Parathyroid adenoma (tissue), 2 donors: ENCODE results near the gene MAD1L1.

Experiments used
- H2AFZ ChIP-seq: fragments of 300-600 bp; sonication (generic); one replicate; pipeline ENCODE4 v1.7.0; 2017; ENCODE audit warnings: antibody characterized with exemption, mild to moderate bottlenecking
- H3K27ac ChIP-seq: fragments of 300-600 bp; sonication (generic); one replicate; pipeline ENCODE4 v1.7.0; 2017
- H3K27me3 ChIP-seq: fragments of 300-600 bp; sonication (generic); one replicate; pipeline ENCODE4 v1.7.0; 2017; ENCODE audit warnings: low read length; ENCODE audit not compliant: control insufficient read depth, insufficient read depth
- H3K36me3 ChIP-seq: fragments of 300-600 bp; sonication (generic); one replicate; pipeline ENCODE4 v1.7.0; 2017; ENCODE audit warnings: low read length; ENCODE audit not compliant: control insufficient read depth, insufficient read depth
- H3K4me1 ChIP-seq: fragments of 300-600 bp; sonication (generic); one replicate; pipeline ENCODE4 v1.7.0; 2017; ENCODE audit warnings: control low read depth
- H3K4me2 ChIP-seq: fragments of 300-600 bp; sonication (generic); one replicate; pipeline ENCODE4 v1.7.0; 2017; ENCODE audit warnings: low read length
- H3K4me3 ChIP-seq: fragments of 300-600 bp; sonication (generic); one replicate; pipeline ENCODE4 v1.7.0; 2017; ENCODE audit warnings: low read depth, low read length
- H3K79me2 ChIP-seq: fragments of 300-600 bp; sonication (generic); one replicate; pipeline ENCODE4 v1.7.0; 2017; ENCODE audit warnings: control low read depth
- H3K9ac ChIP-seq: fragments of 300-600 bp; sonication (generic); one replicate; pipeline ENCODE4 v1.7.0; 2017; ENCODE audit warnings: mild to moderate bottlenecking
- H3K9me3 ChIP-seq: fragments of 300-600 bp; sonication (generic); one replicate; pipeline ENCODE4 v1.7.0; 2017; ENCODE audit warnings: low read length; ENCODE audit not compliant: control insufficient read depth
- TF ChIP-seq, protein P1 (sequence below): fragments of 300-600 bp; sonication (generic); IDR thresholded peaks from one replicate; pipeline ENCODE4 v1.7.0; 2017; ENCODE audit warnings: antibody characterized with exemption, mild to moderate bottlenecking
- donor health status: primary hyperparathyroidism.

The MAD1L1 gene

DNA sequence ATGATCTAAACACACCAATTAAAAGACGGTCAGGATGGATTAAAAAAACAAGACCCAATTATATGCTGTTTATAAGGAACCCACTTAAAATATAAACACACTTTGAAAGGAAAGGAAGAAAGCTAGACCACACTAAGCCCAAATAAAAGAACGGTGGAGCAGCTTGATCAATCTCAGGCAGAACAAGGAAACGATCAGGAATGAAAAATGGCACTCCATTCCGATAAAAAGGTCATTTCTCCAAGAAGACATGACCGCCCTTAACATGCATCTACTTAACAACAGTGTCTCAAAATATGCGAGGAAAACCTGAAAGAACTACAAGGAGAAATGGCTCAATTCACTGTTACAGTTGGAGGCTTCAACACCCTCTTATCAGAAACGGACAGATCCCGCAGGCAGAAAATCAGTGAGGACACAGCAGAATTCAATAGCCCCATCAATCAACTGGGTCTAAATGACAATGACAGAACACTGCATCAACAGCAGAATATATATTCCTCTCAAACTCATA is 210.0 kb downstream of the MAD1L1 start:
- H3K9ac ChIP-seq = no peak overlapping the region
- H2AFZ ChIP-seq = no peak overlapping the region
- no peak overlapping the region for H3K4me3 ChIP-seq
- no peaks in the 10 kb centered on the region for H3K36me3 ChIP-seq
- no peaks in the 10 kb centered on the region for H3K4me1 ChIP-seq
- H3K27me3 ChIP-seq = no peaks in the 10 kb centered on the region
- H3K4me2 ChIP-seq = no peak overlapping the region
- H3K79me2 ChIP-seq = peaks cover 2% of the 10 kb centered on the region
- TF ChIP-seq, protein P1, sequence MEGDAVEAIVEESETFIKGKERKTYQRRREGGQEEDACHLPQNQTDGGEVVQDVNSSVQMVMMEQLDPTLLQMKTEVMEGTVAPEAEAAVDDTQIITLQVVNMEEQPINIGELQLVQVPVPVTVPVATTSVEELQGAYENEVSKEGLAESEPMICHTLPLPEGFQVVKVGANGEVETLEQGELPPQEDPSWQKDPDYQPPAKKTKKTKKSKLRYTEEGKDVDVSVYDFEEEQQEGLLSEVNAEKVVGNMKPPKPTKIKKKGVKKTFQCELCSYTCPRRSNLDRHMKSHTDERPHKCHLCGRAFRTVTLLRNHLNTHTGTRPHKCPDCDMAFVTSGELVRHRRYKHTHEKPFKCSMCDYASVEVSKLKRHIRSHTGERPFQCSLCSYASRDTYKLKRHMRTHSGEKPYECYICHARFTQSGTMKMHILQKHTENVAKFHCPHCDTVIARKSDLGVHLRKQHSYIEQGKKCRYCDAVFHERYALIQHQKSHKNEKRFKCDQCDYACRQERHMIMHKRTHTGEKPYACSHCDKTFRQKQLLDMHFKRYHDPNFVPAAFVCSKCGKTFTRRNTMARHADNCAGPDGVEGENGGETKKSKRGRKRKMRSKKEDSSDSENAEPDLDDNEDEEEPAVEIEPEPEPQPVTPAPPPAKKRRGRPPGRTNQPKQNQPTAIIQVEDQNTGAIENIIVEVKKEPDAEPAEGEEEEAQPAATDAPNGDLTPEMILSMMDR = no peak
- H3K9me3 ChIP-seq = no peaks in the 10 kb centered on the region
- no peak overlapping the region for H3K27ac ChIP-seq

DNA sequence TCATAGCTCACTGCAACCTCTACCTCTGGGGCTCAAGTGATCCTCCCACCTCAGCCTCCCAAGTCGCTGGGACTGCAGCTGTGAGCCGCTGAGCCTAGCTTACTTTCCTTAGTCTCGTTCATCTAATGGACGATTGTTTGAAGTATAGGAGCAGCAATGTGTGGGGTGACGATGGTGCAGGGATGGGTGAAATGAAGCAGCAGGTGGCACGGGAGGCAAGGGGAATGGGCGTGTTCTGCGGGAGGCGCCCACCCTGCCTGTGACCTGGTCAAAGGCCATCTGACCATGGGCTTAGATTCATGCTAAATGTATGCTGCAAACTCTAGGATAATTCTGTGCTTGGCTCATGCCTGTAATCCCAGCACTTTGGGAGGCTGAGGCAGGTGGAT is 210.7 kb downstream of the MAD1L1 start:
- peaks cover 2% of the 10 kb centered on the region for H3K79me2 ChIP-seq
- H3K4me3 ChIP-seq = no peak overlapping the region
- TF ChIP-seq, protein P1 = no peak
- H3K4me2 ChIP-seq = no peak overlapping the region
- H3K9me3 ChIP-seq = no peaks in the 10 kb centered on the region
- H3K9ac ChIP-seq = no peak overlapping the region
- H3K27ac ChIP-seq = no peak overlapping the region
- H3K4me1 ChIP-seq = no peaks in the 10 kb centered on the region
- no peaks in the 10 kb centered on the region for H3K36me3 ChIP-seq
- H2AFZ ChIP-seq = no peak overlapping the region
- H3K27me3 ChIP-seq = no peaks in the 10 kb centered on the region

DNA sequence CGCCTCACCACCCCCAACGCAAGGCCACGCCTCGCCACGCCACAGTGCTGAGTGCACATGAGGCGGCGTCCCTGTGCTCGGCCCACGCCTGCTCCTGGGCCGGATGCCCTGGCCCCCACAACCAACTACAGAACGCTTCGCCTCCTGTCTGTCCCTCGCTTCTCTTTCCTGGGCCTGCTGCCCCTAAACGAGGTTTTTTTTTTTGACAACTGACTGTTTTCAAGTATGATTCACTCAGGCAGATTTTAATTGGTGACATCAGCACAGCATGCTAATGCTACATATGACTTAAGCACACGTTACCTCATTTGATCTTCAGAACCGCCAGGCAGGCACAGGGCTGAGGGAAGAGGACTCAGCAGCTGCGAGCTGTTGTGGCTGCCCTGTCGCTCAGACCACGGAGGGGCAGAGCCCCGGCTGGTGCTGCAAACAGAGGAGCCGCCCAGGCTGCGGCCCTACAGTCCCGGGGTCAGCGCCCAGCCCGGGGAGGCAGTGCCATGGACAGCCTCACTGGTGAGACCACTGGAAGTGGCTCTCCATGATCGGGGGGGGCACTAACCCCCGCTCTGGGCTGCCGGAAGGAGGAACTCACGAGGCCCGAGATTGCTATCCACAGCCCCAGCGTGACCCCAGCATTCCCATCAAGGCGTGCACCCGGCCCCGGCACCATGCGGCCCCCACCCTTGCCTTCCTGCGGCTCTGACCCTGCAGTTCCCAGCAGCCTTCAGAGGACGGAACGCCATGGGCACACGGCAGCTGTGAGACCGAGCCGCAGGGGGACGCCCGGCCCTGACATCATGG is 212.8 kb downstream of the MAD1L1 start:
- H3K4me3 ChIP-seq = no peak overlapping the region
- no peak overlapping the region for H3K27ac ChIP-seq

DNA sequence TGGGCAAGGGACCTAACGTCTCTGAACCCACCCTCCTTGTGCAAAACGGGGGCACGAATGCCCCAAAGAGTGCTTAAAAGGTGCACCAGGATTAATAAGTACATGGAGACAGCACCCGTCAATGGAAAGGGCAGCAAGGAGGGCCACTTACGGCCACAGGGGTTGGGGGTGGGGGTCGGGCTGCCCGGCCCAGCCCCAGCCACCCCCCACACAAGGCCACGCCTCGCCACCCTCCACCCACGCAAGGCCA is 213.4 kb downstream of the MAD1L1 start:
- no peaks in the 10 kb centered on the region for H3K36me3 ChIP-seq
- peaks cover 2% of the 10 kb centered on the region for H3K79me2 ChIP-seq
- H3K27ac ChIP-seq = no peak overlapping the region
- H3K4me3 ChIP-seq = no peak overlapping the region
- no peak overlapping the region for H2AFZ ChIP-seq
- H3K9me3 ChIP-seq = no peaks in the 10 kb centered on the region
- no peak overlapping the region for H3K9ac ChIP-seq
- no peaks in the 10 kb centered on the region for H3K27me3 ChIP-seq
- H3K4me2 ChIP-seq = no peak overlapping the region
- H3K4me1 ChIP-seq = no peaks in the 10 kb centered on the region
- TF ChIP-seq, protein P1 = no peak

More for the DNA sequence above, 212.8 kb downstream of the MAD1L1 start:
- Histone ChIP-seq H3K9me3 (no peaks in the 10 kb centered on the region), H3K27me3 (no peaks in the 10 kb centered on the region), H3K79me2 (peaks cover 2% of the 10 kb centered on the region), H3K4me1 (no peaks in the 10 kb centered on the region), H3K9ac (no peak overlapping the region), H3K36me3 (no peaks in the 10 kb centered on the region), H2AFZ (no peak overlapping the region), H3K4me2 (no peak overlapping the region)
- TF ChIP-seq, protein P1 = no peak
